Parathyroid adenoma (tissue), 2 donors: Measurements from ENCODE around the gene COASY.
"Not testable (repeated sequence)": the region's sequence is repeated elsewhere in the genome, so short reads cannot be mapped to it uniquely, and the experiment has no call there.

Experiments
- H2AFZ ChIP-seq: fragments of 300-600 bp; sonication (generic); one replicate; pipeline ENCODE4 v1.7.0; 2017; ENCODE audit warnings: antibody characterized with exemption, mild to moderate bottlenecking
- H3K27ac ChIP-seq: fragments of 300-600 bp; sonication (generic); one replicate; pipeline ENCODE4 v1.7.0; 2017
- H3K27me3 ChIP-seq: fragments of 300-600 bp; sonication (generic); one replicate; pipeline ENCODE4 v1.7.0; 2017; ENCODE audit warnings: low read length; ENCODE audit not compliant: control insufficient read depth, insufficient read depth
- H3K36me3 ChIP-seq: fragments of 300-600 bp; sonication (generic); one replicate; pipeline ENCODE4 v1.7.0; 2017; ENCODE audit warnings: low read length; ENCODE audit not compliant: control insufficient read depth, insufficient read depth
- H3K4me1 ChIP-seq: fragments of 300-600 bp; sonication (generic); one replicate; pipeline ENCODE4 v1.7.0; 2017; ENCODE audit warnings: control low read depth
- H3K4me2 ChIP-seq: fragments of 300-600 bp; sonication (generic); one replicate; pipeline ENCODE4 v1.7.0; 2017; ENCODE audit warnings: low read length
- H3K4me3 ChIP-seq: fragments of 300-600 bp; sonication (generic); one replicate; pipeline ENCODE4 v1.7.0; 2017; ENCODE audit warnings: low read depth, low read length
- H3K79me2 ChIP-seq: fragments of 300-600 bp; sonication (generic); one replicate; pipeline ENCODE4 v1.7.0; 2017; ENCODE audit warnings: control low read depth
- H3K9ac ChIP-seq: fragments of 300-600 bp; sonication (generic); one replicate; pipeline ENCODE4 v1.7.0; 2017; ENCODE audit warnings: mild to moderate bottlenecking
- H3K9me3 ChIP-seq: fragments of 300-600 bp; sonication (generic); one replicate; pipeline ENCODE4 v1.7.0; 2017; ENCODE audit warnings: low read length; ENCODE audit not compliant: control insufficient read depth
- TF ChIP-seq, protein P1 (sequence below): fragments of 300-600 bp; sonication (generic); IDR thresholded peaks from one replicate; pipeline ENCODE4 v1.7.0; 2017; ENCODE audit warnings: antibody characterized with exemption, mild to moderate bottlenecking
- donor health status: primary hyperparathyroidism.

COASY gene

GRCh38 chr17:42537826-42538451, 24.0 kb upstream of the COASY start:
- Histone ChIP-seq H3K79me2 (no peaks in the 10 kb centered on the region), H3K4me1 (peaks cover 4% of the 10 kb centered on the region), H3K4me3 (no peak overlapping the region), H3K36me3 (no peaks in the 10 kb centered on the region), H3K9ac (no peak overlapping the region), H2AFZ (no peak overlapping the region), H3K27ac (no peak overlapping the region), H3K27me3 (no peaks in the 10 kb centered on the region), H3K4me2 (no peak overlapping the region), H3K9me3 (no peaks in the 10 kb centered on the region)
- TF ChIP-seq, protein P1, sequence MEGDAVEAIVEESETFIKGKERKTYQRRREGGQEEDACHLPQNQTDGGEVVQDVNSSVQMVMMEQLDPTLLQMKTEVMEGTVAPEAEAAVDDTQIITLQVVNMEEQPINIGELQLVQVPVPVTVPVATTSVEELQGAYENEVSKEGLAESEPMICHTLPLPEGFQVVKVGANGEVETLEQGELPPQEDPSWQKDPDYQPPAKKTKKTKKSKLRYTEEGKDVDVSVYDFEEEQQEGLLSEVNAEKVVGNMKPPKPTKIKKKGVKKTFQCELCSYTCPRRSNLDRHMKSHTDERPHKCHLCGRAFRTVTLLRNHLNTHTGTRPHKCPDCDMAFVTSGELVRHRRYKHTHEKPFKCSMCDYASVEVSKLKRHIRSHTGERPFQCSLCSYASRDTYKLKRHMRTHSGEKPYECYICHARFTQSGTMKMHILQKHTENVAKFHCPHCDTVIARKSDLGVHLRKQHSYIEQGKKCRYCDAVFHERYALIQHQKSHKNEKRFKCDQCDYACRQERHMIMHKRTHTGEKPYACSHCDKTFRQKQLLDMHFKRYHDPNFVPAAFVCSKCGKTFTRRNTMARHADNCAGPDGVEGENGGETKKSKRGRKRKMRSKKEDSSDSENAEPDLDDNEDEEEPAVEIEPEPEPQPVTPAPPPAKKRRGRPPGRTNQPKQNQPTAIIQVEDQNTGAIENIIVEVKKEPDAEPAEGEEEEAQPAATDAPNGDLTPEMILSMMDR = no peak

- peaks cover 4% of the 10 kb centered on the region for H3K4me1 ChIP-seq
- no peak overlapping the region for H3K4me2 ChIP-seq
- no peaks in the 10 kb centered on the region for H3K9me3 ChIP-seq
- no peak overlapping the region for H3K4me3 ChIP-seq
- H3K79me2 ChIP-seq = no peaks in the 10 kb centered on the region
- TF ChIP-seq, protein P1 = no peak
- no peak overlapping the region for H3K9ac ChIP-seq
- no peak overlapping the region for H2AFZ ChIP-seq
- H3K27me3 ChIP-seq = no peaks in the 10 kb centered on the region
- H3K36me3 ChIP-seq = no peaks in the 10 kb centered on the region
- H3K27ac ChIP-seq = no peak overlapping the region
These were observed 23.5 kb upstream of the COASY start for GRCh38 chr17:42538482-42538881.

GRCh38 chr17:42540558-42540957, 21.4 kb upstream of the COASY start:
- not testable (repeated sequence) for H3K36me3 ChIP-seq, H3K9me3 ChIP-seq, H3K27ac ChIP-seq, H3K79me2 ChIP-seq, H3K4me2 ChIP-seq, H3K4me3 ChIP-seq, H3K9ac ChIP-seq, H3K27me3 ChIP-seq, H2AFZ ChIP-seq, H3K4me1 ChIP-seq

GRCh38 chr17:42541041-42541833, 20.7 kb upstream of the COASY start:
- Histone ChIP-seq H3K36me3 (no peaks in the 10 kb centered on the region), H3K9ac (no peak overlapping the region)

More at GRCh38 chr17:42541041-42541833, 20.7 kb upstream of the COASY start:
- H3K27ac ChIP-seq = no peak overlapping the region
- no peaks in the 10 kb centered on the region for H3K9me3 ChIP-seq
- no peak overlapping the region for H2AFZ ChIP-seq
- H3K79me2 ChIP-seq = no peaks in the 10 kb centered on the region
- no peak overlapping the region for H3K4me2 ChIP-seq
- TF ChIP-seq, protein P1 = no peak
- no peaks in the 10 kb centered on the region for H3K4me1 ChIP-seq
- H3K4me3 ChIP-seq = no peak overlapping the region
- no peaks in the 10 kb centered on the region for H3K27me3 ChIP-seq
